ENCODE data around the gene ST8SIA2. TPM values are rescaled to one million over a fixed set of nuclear protein-coding genes. Genes with fewer than 3 reads are reported as not detected.
A peak's percentile ranks its signal among the peaks of the same experiment; 100 is the strongest.

ST8SIA2 gene
- 1 to 10 TPM in 1 of 2 donors, under 1 TPM in 1; 0.73 to 2.3 TPM for total RNA-seq

GRCh38 chr15:92393071-92393979 lies at the start of gene ST8SIA2:
TSS of gene ST8SIA2 (plus strand) at chr15:92393881. CDS start at chr15:92394065, 184 bp downstream.
- Histone ChIP-seq H3K27me3 (replicated peaks; ENCODE audit: insufficient read depth) (peaks cover 10% of the 10 kb centered on the region), H3K9me3 (no peaks in the 10 kb centered on the region), H3K27ac (no peak within 1 kb of the TSS), H3K4me3 (peak within 1 kb of the TSS; percentile 15 to 26), H3K36me3 (no peaks in the 10 kb centered on the region), H3K4me1 (replicated peaks) (no peaks in the 10 kb centered on the region)
- intact Hi-C loops (cut with DNase I), result no loop called here
- TF ChIP-seq POLR2A (IDR thresholded peaks at IDR 0.05) (no peak), CTCF (IDR thresholded peaks at IDR 0.05) (no peak), POLR2AphosphoS5 (IDR thresholded peaks at IDR 0.05) (no peak)
- 4% methylated on average over 77 of the region's 78 CpGs for WGBS
- DNase-seq (ENCODE audit: low spot score), result no peak

GRCh38 chr15:92343924-92344643 lies 49.6 kb upstream of the ST8SIA2 start:
- Histone ChIP-seq H3K4me3 (no peak overlapping the region), H3K27me3 (replicated peaks; ENCODE audit: insufficient read depth) (no peaks in the 10 kb centered on the region), H3K4me1 (replicated peaks) (no peaks in the 10 kb centered on the region), H3K36me3 (no peaks in the 10 kb centered on the region), H3K9me3 (no peaks in the 10 kb centered on the region), H3K27ac (no peak overlapping the region)
- no peak for TF ChIP-seq POLR2A (IDR thresholded peaks at IDR 0.05)
- no peak for TF ChIP-seq POLR2AphosphoS5 (IDR thresholded peaks at IDR 0.05)
- no peak for TF ChIP-seq CTCF (IDR thresholded peaks at IDR 0.05)
- peak; percentile 6 for DNase-seq (ENCODE audit: low spot score)
- 17% methylated on average over 17 of the region's 17 CpGs for WGBS
- intact Hi-C loops (cut with DNase I), result no loop called here

- Histone ChIP-seq H3K36me3 (no peaks in the 10 kb centered on the region), H3K4me3 (no peak overlapping the region), H3K4me1 (replicated peaks) (no peaks in the 10 kb centered on the region), H3K27me3 (replicated peaks; ENCODE audit: insufficient read depth) (no peaks in the 10 kb centered on the region), H3K9me3 (no peaks in the 10 kb centered on the region), H3K27ac (no peak overlapping the region)
- TF ChIP-seq CTCF (IDR thresholded peaks at IDR 0.05), result no peak
- no peak for TF ChIP-seq POLR2AphosphoS5 (IDR thresholded peaks at IDR 0.05)
- TF ChIP-seq POLR2A (IDR thresholded peaks at IDR 0.05), result no peak
- intact Hi-C loops (cut with DNase I), result no loop called here
- no peak for DNase-seq (ENCODE audit: low spot score)
Observed at GRCh38 chr15:92346063-92346462, 47.6 kb upstream of the ST8SIA2 start.

- no peak overlapping the region for H3K4me3 ChIP-seq
- no peak for DNase-seq (ENCODE audit: low spot score)
- TF ChIP-seq POLR2A (IDR thresholded peaks at IDR 0.05) (no peak), CTCF (IDR thresholded peaks at IDR 0.05) (no peak), POLR2AphosphoS5 (IDR thresholded peaks at IDR 0.05) (no peak)
- H3K4me1 ChIP-seq (replicated peaks), result no peaks in the 10 kb centered on the region
- intact Hi-C loops (cut with DNase I), result no loop called here
- no peak overlapping the region for H3K27ac ChIP-seq
- H3K27me3 ChIP-seq (replicated peaks; ENCODE audit: insufficient read depth), result no peaks in the 10 kb centered on the region
- no peaks in the 10 kb centered on the region for H3K9me3 ChIP-seq
- WGBS, result 96% methylated on average over 3 of the region's 3 CpGs
- no peaks in the 10 kb centered on the region for H3K36me3 ChIP-seq
Observed at GRCh38 chr15:92355307-92355706, 38.4 kb upstream of the ST8SIA2 start.
